Esophagus muscularis mucosa (tissue), 4 donors: Measurements from ENCODE around the gene NDUFS7. TPM values are rescaled to one million over a fixed set of nuclear protein-coding genes. Genes with fewer than 3 reads are reported as not detected.
A peak's percentile ranks its signal among the peaks of the same experiment; 100 is the strongest.

ENCODE experiments used
- DNase-seq: peaks from one replicate; pipeline ENCODE4 v3.0.0-alpha.2; 2017; ENCODE audit errors: extremely low spot score
- H3K27ac ChIP-seq, 4 donors: fragments of 200-600 bp; sonication (generic); replicated peaks in 1 of 4; 1 replicate in 3 of 4; 2 replicates in 1 of 4; pipeline ENCODE4 v1.5.1; 2016 to 2019; ENCODE audit warnings: mild to moderate bottlenecking in 1 of 4
- H3K27me3 ChIP-seq, 4 donors: fragments of 200-600 bp; sonication (generic); one replicate each; pipeline versions ENCODE4 v1.5.1 to v1.6.0; 2016 to 2019
- H3K36me3 ChIP-seq, 4 donors: fragments of 200-600 bp; sonication (generic); one replicate each; pipeline ENCODE4 v1.5.1; 2016 to 2019
- H3K4me1 ChIP-seq, 4 donors: fragments of 200-600 bp; sonication (generic); one replicate each; pipeline ENCODE4 v1.5.1; 2016 to 2019
- H3K4me3 ChIP-seq, 4 donors: fragments of 200-600 bp; sonication (generic); 1 replicate in 2 of 4; 2 replicates in 2 of 4; pipeline ENCODE4 v1.5.1; 2016 to 2019; ENCODE audit warnings: mild to moderate bottlenecking in 4 of 4, moderate library complexity in 1 of 4
- H3K9me3 ChIP-seq, 4 donors: fragments of 200-600 bp; sonication (generic); 1 replicate in 3 of 4; 2 replicates in 1 of 4; pipeline ENCODE4 v1.5.1; 2016 to 2019
- CTCF ChIP-seq, 3 experiments: fragments of 200-600 bp in 2 of 3; fragments of 450-650 bp in 1 of 3; sonication (generic) in 2 of 3; IDR thresholded peaks; one replicate each; pipeline ENCODE4 v1.5.1; 2017 to 2019; ENCODE audit warnings: antibody characterized with exemption in 3 of 3, mild to moderate bottlenecking in 2 of 3, moderate library complexity in 1 of 3
- EP300 ChIP-seq: sonication (generic); formaldehyde crosslinking; IDR thresholded peaks from one replicate; pipeline ENCODE4 v1.6.1; 2017; ENCODE audit warnings: antibody characterized with exemption
- POLR2A ChIP-seq: fragments of 450-650 bp; IDR thresholded peaks from one replicate; pipeline ENCODE4 v1.6.1; 2017; ENCODE audit warnings: antibody characterized with exemption, moderate library complexity, mild to moderate bottlenecking, low read depth
- POLR2AphosphoS5 ChIP-seq, 2 donors: sonication (generic); formaldehyde crosslinking; IDR thresholded peaks; one replicate each; pipeline ENCODE4 v1.6.1; 2017; ENCODE audit warnings: antibody characterized with exemption in 2 of 2
- WGBS: methylation state at CpG from one replicate; pipeline ENCODE4 v1.1.5; 2018; 5-methylcytosine and 5-hydroxymethylcytosine counted together
- intact Hi-C: fragments of 100-400 bp; cut with DNase I; formaldehyde crosslinking; loops from one replicate; pipeline ENCODE4 v1.15.1; 2023
- total RNA-seq, 4 donors: library from RNA; depleted of rRNA; stranded (reverse); fragments of >200 nt; gene quantifications; one replicate each; pipeline versions ENCODE4 v1.1.0 to v1.2.1, GENCODE V29; 2016

The NDUFS7 gene
- 100 to 1,000 TPM in 1 of 4 donors, 10 to 100 TPM in 3; 85.6 to 110 (median 89.4) TPM for total RNA-seq

- H3K27me3 ChIP-seq, result no peaks in the 10 kb centered on the region
- no peak for TF ChIP-seq EP300
- peak; percentile 79 to 86 for TF ChIP-seq POLR2AphosphoS5 (IDR thresholded peaks at IDR 0.05)
- peak in 2 of 3 experiments; percentile 21 to 25 for TF ChIP-seq CTCF (IDR thresholded peaks at IDR 0.05)
- peak; percentile 50 for TF ChIP-seq POLR2A
- H3K4me1 ChIP-seq, result peaks cover 43 to 61% (median 49%) of the 10 kb centered on the region in 4 donors
- peak within 1 kb of the TSS; percentile 72 to 99 (median 90) for H3K4me3 ChIP-seq
- no peaks in the 10 kb centered on the region for H3K9me3 ChIP-seq
- intact Hi-C loops, result loop anchor here (1.0 kb wide), 1 partner anchor 29 kb away; a partner anchor contains a TSS
- peaks cover 7 to 28% (median 11%) of the 10 kb centered on the region in 4 donors for H3K36me3 ChIP-seq
- WGBS, result 0% methylated on average over 25 of the region's 90 CpGs
- peak within 1 kb of the TSS; percentile 87 to 95 (median 93) for H3K27ac ChIP-seq
- DNase-seq, result peak; percentile 98
Measured at GRCh38 chr19:1383312-1384084, at the start of gene NDUFS7. Gene NDUFS7, plus strand, starts transcription at chr19:1383907. Its CDS starts 20 bp downstream, at chr19:1383927.

- DNase-seq, result no peak
- Histone ChIP-seq H3K27me3 (peaks cover 0 to 25% (median 0%) of the 10 kb centered on the region in 4 donors), H3K36me3 (no peaks in the 10 kb centered on the region), H3K27ac (no peak overlapping the region), H3K4me1 (no peaks in the 10 kb centered on the region), H3K4me3 (no peak overlapping the region), H3K9me3 (no peaks in the 10 kb centered on the region)
- WGBS, result 93% methylated on average over 17 of the region's 22 CpGs
- no peak for TF ChIP-seq CTCF (IDR thresholded peaks at IDR 0.05)
- no peak for TF ChIP-seq POLR2AphosphoS5 (IDR thresholded peaks at IDR 0.05)
- no peak for TF ChIP-seq POLR2A
- no peak for TF ChIP-seq EP300
- intact Hi-C loops, result no loop called here
Measured at GRCh38 chr19:1336079-1336684, 47.5 kb upstream of the NDUFS7 start.

- Histone ChIP-seq H3K36me3 (no peaks in the 10 kb centered on the region), H3K4me1 (no peaks in the 10 kb centered on the region), H3K4me3 (no peak overlapping the region), H3K27ac (no peak overlapping the region), H3K27me3 (peaks cover 0 to 19% (median 0%) of the 10 kb centered on the region in 4 donors), H3K9me3 (no peaks in the 10 kb centered on the region)
- 84% methylated on average over 20 of the region's 28 CpGs for WGBS
- intact Hi-C loops, result no loop called here
- TF ChIP-seq CTCF (IDR thresholded peaks at IDR 0.05) (no peak), POLR2A (no peak), EP300 (no peak), POLR2AphosphoS5 (IDR thresholded peaks at IDR 0.05) (no peak)
- no peak for DNase-seq
Measured at GRCh38 chr19:1340681-1341469, 42.8 kb upstream of the NDUFS7 start.

GRCh38 chr19:1343041-1343440 is 40.7 kb upstream of the NDUFS7 start:
- no peak overlapping the region for H3K4me3 ChIP-seq
- H3K36me3 ChIP-seq, result no peaks in the 10 kb centered on the region
- 40% methylated on average over 7 of the region's 7 CpGs for WGBS
- no peak for DNase-seq
- no peak overlapping the region for H3K27ac ChIP-seq
- H3K27me3 ChIP-seq, result peaks cover 0 to 19% (median 0%) of the 10 kb centered on the region in 4 donors
- H3K4me1 ChIP-seq, result no peaks in the 10 kb centered on the region
- TF ChIP-seq CTCF (IDR thresholded peaks at IDR 0.05) (no peak), POLR2A (no peak), POLR2AphosphoS5 (IDR thresholded peaks at IDR 0.05) (no peak), EP300 (no peak)
- intact Hi-C loops, result no loop called here
- H3K9me3 ChIP-seq, result no peaks in the 10 kb centered on the region
